SIG-M5 treated with dmso at 0.1 percent for 504 hours (cell line): ENCODE data around the gene RPL19.
A peak's percentile ranks its signal among the peaks of the same experiment; 100 is the strongest.
"Not testable (repeated sequence)": the region's sequence is repeated elsewhere in the genome, so short reads cannot be mapped to it uniquely, and the experiment has no call there.

Source experiments
- DNase-seq: peaks from one replicate; lab custom pipeline; 2025; ENCODE audit not compliant: unreplicated experiment; lab: John Stamatoyannopoulos, UW

Gene RPL19

GRCh38 chr17:39200070-39200879 is at the start of gene RPL19:
TSS of gene RPL19 (plus strand) at chr17:39200283. CDS start at chr17:39200345, 62 bp downstream.
- peak; percentile 88 for DNase-seq

- no peak for DNase-seq
Measured at GRCh38 chr17:39150795-39151149, 49.3 kb upstream of the RPL19 start.

GRCh38 chr17:39151150-39151942 is 48.7 kb upstream of the RPL19 start, which contains the start of gene PLXDC1:
TSS of gene PLXDC1 (minus strand) at chr17:39151637. CDS start at chr17:39151437, 200 bp downstream.
- DNase-seq = no peak

GRCh38 chr17:39151943-39152818 is 47.9 kb upstream of the RPL19 start:
- no peak for DNase-seq

- peak; percentile 82 for DNase-seq
Measured at GRCh38 chr17:39153599-39154051, 46.5 kb upstream of the RPL19 start.

GRCh38 chr17:39155654-39156053 is 44.4 kb upstream of the RPL19 start:
- DNase-seq = no peak

- DNase-seq = no peak
Measured at GRCh38 chr17:39156491-39156890, 43.6 kb upstream of the RPL19 start.

- DNase-seq = no peak
Measured at GRCh38 chr17:39158623-39159022, 41.5 kb upstream of the RPL19 start.

GRCh38 chr17:39161962-39162361 is 38.1 kb upstream of the RPL19 start:
- no peak for DNase-seq

GRCh38 chr17:39164675-39165143 is 35.4 kb upstream of the RPL19 start:
- DNase-seq = peak; percentile 90

GRCh38 chr17:39165178-39165840 is 34.8 kb upstream of the RPL19 start:
- DNase-seq = no peak

- no peak for DNase-seq
Measured at GRCh38 chr17:39165841-39166349, 34.2 kb upstream of the RPL19 start, which contains the start of gene ARL5C. TSS of gene ARL5C (minus strand) at chr17:39166161. CDS start at chr17:39165760, 401 bp downstream.

GRCh38 chr17:39166437-39167335 is 33.4 kb upstream of the RPL19 start:
- DNase-seq = no peak

- peak; percentile 97 for DNase-seq
Measured at GRCh38 chr17:39167476-39167875, 32.6 kb upstream of the RPL19 start.

- not testable (repeated sequence) for DNase-seq
Measured at GRCh38 chr17:39168503-39168902, 31.6 kb upstream of the RPL19 start.

- DNase-seq = no peak
Measured at GRCh38 chr17:39169101-39169500, 31.0 kb upstream of the RPL19 start.

- DNase-seq = no peak
Measured at GRCh38 chr17:39169518-39169917, 30.6 kb upstream of the RPL19 start.

- no peak for DNase-seq
Measured at GRCh38 chr17:39170109-39170508, 30.0 kb upstream of the RPL19 start.

- no peak for DNase-seq
Measured at GRCh38 chr17:39170558-39170957, 29.5 kb upstream of the RPL19 start.
